ENCODE data around the gene TAS1R3. TPM values are rescaled to one million over a fixed set of nuclear protein-coding genes. Genes with fewer than 3 reads are reported as not detected.

The TAS1R3 gene
- total RNA-seq, 1 experiment from 2014 or later = 0.22 TPM

GRCh38 chr1:1310476-1311053 is 20.5 kb upstream of the TAS1R3 start:
- Mint-ChIP-seq H3K9me3 (no peaks in the 10 kb centered on the region), H3K27ac (no peak overlapping the region), H3K4me1 (peaks cover 22% of the 10 kb centered on the region), H3K27me3 (ENCODE audit: low read depth) (peaks cover 6% of the 10 kb centered on the region; the same call in 1 of the 2 replicates), H3K4me3 (0 out of 2 replicates have a peak overlapping the region, but pooled peaks have one; percentile 27), H3K36me3 (peaks cover 13% of the 10 kb centered on the region)
- POLR2A ChIA-PET = interaction anchor here (1.1 kb wide), 1 partner anchor 296 kb away, joined by 3 read pairs; no protein-coding TSS in a partner anchor
- TF ChIP-seq MXD4 (CRISPR knock-in tag; IDR thresholded peaks at IDR 0.05; ENCODE audit: borderline replicate concordance) (no peak), ZNF219 (CRISPR knock-in tag; IDR thresholded peaks at IDR 0.05; ENCODE audit: borderline replicate concordance) (no peak), CBFB (CRISPR knock-in tag; IDR thresholded peaks at IDR 0.05; ENCODE audit: low read depth) (no peak), ZMAT4 (CRISPR knock-in tag; IDR thresholded peaks at IDR 0.05) (no peak), EMX1 (CRISPR knock-in tag; IDR thresholded peaks at IDR 0.05) (no peak), NR1H2 (CRISPR knock-in tag; IDR thresholded peaks at IDR 0.05) (no peak), GABPB1 (CRISPR knock-in tag; IDR thresholded peaks at IDR 0.05) (no peak), ZNF121 (CRISPR knock-in tag; IDR thresholded peaks at IDR 0.05) (no peak), ZNF232 (CRISPR knock-in tag; IDR thresholded peaks at IDR 0.05) (no peak)
- ATAC-seq = no peak
- CTCF ChIA-PET = interaction anchor here (1.8 to 3.2 kb wide), 2 partner anchors 10 to 20 kb away, joined by 6 to 17 read pairs; no protein-coding TSS in a partner anchor
- no peak for DNase-seq (ENCODE audit: low spot score)

DNA sequence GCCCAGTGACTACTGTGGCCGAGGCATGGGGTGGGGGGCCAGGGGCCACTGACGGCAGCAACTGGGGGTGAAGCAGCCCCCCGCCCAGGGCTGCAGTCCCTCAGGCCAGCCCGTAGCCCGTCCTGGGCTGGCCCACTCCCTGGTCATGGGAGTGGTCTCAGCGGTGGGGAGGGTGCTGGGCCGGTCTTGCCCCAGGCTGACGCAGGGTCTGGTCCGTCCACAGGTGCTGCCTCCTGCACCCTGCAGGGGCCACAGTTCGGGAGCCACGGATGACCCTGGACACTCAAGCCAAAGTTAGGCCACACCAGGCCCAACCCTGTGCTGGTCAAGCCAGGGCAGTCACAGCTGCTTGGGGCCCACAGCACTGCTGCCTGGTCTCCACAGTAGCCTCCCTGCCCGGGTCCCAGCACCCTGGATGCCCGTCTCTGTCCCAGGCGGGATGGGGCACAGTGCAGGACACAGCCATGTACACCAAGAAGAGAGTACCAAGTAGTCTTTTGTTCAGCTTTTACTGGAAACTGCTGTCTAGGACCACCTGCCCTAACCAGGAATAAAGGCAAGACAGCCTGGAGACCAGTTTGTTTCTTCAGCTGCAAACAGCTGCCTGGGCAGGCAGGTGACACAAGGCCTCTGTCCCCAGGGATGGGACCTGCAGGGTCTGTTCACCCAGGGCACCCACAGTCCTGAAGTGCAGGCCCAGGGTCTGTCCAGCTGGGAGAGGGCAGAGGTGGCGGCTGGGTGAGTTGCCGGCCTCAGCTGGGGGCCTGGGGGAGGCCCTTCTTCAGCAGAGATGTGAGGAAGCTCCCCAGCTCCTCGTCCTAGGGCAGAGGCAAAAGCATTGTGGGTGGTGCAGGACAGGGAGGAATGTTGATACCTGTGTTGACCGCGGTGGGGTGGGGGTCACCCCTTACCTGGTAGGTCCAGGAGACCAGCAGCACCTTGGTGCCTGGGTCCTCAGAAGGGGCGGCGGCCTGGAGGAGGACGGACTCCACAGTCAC is 19.7 kb upstream of the TAS1R3 start:
- ATAC-seq = no peak
- Mint-ChIP-seq H3K36me3 (peaks cover 13% of the 10 kb centered on the region), H3K4me3 (no peak overlapping the region), H3K9me3 (no peaks in the 10 kb centered on the region), H3K27me3 (ENCODE audit: low read depth) (peaks cover 6% of the 10 kb centered on the region; the same call in 1 of the 2 replicates), H3K27ac (no peak overlapping the region), H3K4me1 (peaks cover 23% of the 10 kb centered on the region)
- POLR2A ChIA-PET = interaction anchor here (1.1 kb wide), 1 partner anchor 297 kb away, joined by 3 read pairs; no protein-coding TSS in a partner anchor
- no peak for DNase-seq (ENCODE audit: low spot score)
- CTCF ChIA-PET = interaction anchor here (3.2 kb wide), 1 partner anchor 20 kb away, joined by 17 read pairs; no protein-coding TSS in a partner anchor
- TF ChIP-seq ZNF317 (CRISPR knock-in tag; IDR thresholded peaks at IDR 0.05; ENCODE audit: borderline replicate concordance, low read depth) (no peak), ZNF232 (CRISPR knock-in tag; IDR thresholded peaks at IDR 0.05) (no peak)

GRCh38 chr1:1312450-1313314 is 18.4 kb upstream of the TAS1R3 start:
- POLR2A ChIA-PET = no interaction called here
- DNase-seq (ENCODE audit: low spot score) = no peak

More at GRCh38 chr1:1312450-1313314, 18.4 kb upstream of the TAS1R3 start:
- no peak overlapping the region for H3K4me3 Mint-ChIP-seq
- H3K27me3 Mint-ChIP-seq (ENCODE audit: low read depth) = no peaks in the 10 kb centered on the region
- peaks cover 16% of the 10 kb centered on the region for H3K36me3 Mint-ChIP-seq
- H3K27ac Mint-ChIP-seq = no peak overlapping the region; the same call in 1 of the 2 replicates
- H3K9me3 Mint-ChIP-seq = no peaks in the 10 kb centered on the region
- CTCF ChIA-PET = interaction anchor here (1.4 kb wide), 1 partner anchor 21 kb away, joined by 5 read pairs; no protein-coding TSS in a partner anchor
- ATAC-seq = no peak
- TF ChIP-seq MLX (CRISPR knock-in tag; IDR thresholded peaks at IDR 0.05) (no peak), CREB1 (CRISPR knock-in tag; IDR thresholded peaks at IDR 0.05) (no peak), FOXK1 (CRISPR knock-in tag; IDR thresholded peaks at IDR 0.05) (no peak), ZBTB43 (CRISPR knock-in tag; IDR thresholded peaks at IDR 0.05) (0 out of 2 replicates have a peak, but pooled peaks have one; percentile 2), PRRX2 (CRISPR knock-in tag; IDR thresholded peaks at IDR 0.05) (no peak)
- peaks cover 15% of the 10 kb centered on the region for H3K4me1 Mint-ChIP-seq

Data from WTC11 (cell line).